ENCODE data around the gene ANKMY1. TPM values are rescaled to one million over a fixed set of nuclear protein-coding genes. Genes with fewer than 3 reads are reported as not detected.

The ANKMY1 gene
- total RNA-seq, 1 donor from 2014 or later = 16.8 TPM

DNA sequence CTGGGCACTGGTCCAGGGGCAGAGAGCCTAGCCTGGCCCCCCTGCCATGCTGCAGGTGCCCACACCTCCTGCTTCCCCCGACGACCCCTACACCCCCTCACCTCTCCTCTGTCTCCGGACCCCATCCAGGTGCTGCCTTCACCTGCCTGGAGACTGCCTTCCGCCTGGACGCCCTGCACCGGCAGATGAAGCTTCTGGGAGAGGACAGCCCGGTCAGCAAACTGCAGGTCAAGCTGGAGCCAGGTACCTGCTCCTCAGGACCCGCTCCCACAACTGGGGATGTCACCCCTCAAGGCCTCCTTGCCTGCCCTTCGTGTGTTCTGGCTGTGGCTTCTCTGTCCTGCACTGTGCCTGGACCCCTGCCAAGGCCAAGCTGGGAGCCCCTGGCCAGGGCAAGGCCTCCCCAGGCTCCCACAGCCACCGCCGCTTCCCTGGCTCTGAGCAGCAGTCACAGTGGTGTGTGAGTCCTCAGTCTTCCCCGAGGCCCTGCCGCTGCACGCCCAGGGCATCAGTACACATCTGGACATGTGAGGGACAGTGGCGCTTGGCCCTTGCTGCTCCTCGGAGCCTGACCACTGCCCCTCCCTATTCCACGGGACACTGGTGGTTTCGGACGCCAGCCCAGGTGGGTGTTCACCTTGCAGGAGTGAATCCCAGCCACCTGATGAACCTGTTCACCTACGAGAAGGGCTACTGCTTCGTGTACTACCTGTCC, 16.8 kb upstream of the ANKMY1 start:
- TF ChIP-seq, protein P1, sequence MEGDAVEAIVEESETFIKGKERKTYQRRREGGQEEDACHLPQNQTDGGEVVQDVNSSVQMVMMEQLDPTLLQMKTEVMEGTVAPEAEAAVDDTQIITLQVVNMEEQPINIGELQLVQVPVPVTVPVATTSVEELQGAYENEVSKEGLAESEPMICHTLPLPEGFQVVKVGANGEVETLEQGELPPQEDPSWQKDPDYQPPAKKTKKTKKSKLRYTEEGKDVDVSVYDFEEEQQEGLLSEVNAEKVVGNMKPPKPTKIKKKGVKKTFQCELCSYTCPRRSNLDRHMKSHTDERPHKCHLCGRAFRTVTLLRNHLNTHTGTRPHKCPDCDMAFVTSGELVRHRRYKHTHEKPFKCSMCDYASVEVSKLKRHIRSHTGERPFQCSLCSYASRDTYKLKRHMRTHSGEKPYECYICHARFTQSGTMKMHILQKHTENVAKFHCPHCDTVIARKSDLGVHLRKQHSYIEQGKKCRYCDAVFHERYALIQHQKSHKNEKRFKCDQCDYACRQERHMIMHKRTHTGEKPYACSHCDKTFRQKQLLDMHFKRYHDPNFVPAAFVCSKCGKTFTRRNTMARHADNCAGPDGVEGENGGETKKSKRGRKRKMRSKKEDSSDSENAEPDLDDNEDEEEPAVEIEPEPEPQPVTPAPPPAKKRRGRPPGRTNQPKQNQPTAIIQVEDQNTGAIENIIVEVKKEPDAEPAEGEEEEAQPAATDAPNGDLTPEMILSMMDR (conservative IDR thresholded peaks at IDR 0.05) = no peak
- H3K27ac Mint-ChIP-seq = no peak overlapping the region
- no peak overlapping the region for H3K4me3 Mint-ChIP-seq
- no peak for DNase-seq (ENCODE audit: extremely low spot score, unreplicated experiment)
- no peaks in the 10 kb centered on the region for H3K36me3 Mint-ChIP-seq
- H3K4me1 Mint-ChIP-seq (ENCODE audit: unreplicated experiment) = peaks cover 3% of the 10 kb centered on the region
- no peaks in the 10 kb centered on the region for H3K27me3 Mint-ChIP-seq
- no peaks in the 10 kb centered on the region for H3K9me3 Mint-ChIP-seq

DNA sequence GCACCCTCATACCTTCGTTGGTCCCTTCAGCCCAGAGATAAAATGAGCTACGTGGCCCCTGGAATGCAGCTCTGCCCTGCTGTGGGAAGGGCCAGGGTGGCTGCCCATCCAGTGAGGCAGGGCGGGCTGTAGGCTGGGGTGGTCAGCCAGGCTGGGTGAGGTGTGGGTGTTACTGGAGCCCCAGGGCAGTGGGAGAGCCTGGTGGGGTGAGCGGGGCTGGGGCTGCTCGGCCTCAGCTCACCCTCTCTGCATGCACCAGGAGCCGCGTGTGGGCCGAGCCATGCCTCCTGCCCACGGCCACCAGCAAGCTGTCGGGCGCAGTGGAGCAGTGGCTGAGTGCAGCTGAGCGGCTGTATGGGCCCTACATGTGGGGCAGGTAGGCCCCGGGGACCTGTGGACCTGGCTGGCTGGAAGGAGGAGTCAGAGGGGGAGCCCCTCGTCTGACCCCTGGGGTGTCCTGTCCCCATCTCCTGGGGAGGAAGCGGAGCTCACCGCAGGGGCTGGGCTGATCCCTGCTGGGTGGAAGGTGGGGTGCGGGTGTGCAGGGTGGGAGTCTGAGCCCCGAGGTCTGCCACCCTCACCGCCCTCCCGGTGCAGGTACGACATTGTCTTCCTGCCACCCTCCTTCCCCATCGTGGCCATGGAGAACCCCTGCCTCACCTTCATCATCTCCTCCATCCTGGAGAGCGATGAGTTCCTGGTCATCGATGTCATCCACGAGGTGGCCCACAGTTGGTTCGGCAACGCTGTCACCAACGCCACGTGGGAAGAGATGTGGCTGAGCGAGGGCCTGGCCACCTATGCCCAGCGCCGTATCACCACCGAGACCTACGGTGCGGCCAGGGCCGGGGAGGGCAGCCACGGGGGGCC, 16.0 kb upstream of the ANKMY1 start:
- no peak for DNase-seq (ENCODE audit: extremely low spot score, unreplicated experiment)
- Mint-ChIP-seq H3K27me3 (no peaks in the 10 kb centered on the region), H3K4me1 (ENCODE audit: unreplicated experiment) (peaks cover 3% of the 10 kb centered on the region), H3K36me3 (no peaks in the 10 kb centered on the region), H3K9me3 (no peaks in the 10 kb centered on the region), H3K27ac (no peak overlapping the region), H3K4me3 (no peak overlapping the region)
- TF ChIP-seq, protein P1 (conservative IDR thresholded peaks at IDR 0.05) = no peak

DNA sequence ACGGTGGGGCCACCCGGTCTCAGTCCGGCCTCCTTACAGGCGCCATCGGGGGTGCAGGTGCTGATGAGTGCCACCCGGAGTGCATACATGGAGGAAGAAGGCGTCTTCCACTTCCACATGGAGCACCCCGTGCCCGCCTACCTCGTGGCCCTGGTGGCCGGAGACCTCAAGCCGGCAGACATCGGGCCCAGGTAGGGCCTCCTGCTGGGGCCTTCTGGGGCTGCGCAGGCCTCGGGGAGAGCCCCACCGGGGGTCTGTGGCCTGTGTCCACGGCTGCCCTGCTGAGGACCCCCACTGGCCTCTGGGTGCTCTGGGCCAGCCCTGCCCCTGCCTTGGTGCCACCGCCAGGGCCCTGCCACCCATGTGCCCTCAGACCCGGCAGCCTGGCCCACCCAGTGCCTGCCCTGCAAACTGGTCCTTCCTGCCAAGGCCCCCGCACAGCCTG, 15.3 kb upstream of the ANKMY1 start:
- H3K27me3 Mint-ChIP-seq = no peaks in the 10 kb centered on the region
- H3K4me1 Mint-ChIP-seq (ENCODE audit: unreplicated experiment) = peaks cover 3% of the 10 kb centered on the region
- H3K4me3 Mint-ChIP-seq = no peak overlapping the region
- no peak overlapping the region for H3K27ac Mint-ChIP-seq
- no peaks in the 10 kb centered on the region for H3K9me3 Mint-ChIP-seq
- DNase-seq (ENCODE audit: extremely low spot score, unreplicated experiment) = no peak
- H3K36me3 Mint-ChIP-seq = no peaks in the 10 kb centered on the region
- TF ChIP-seq, protein P1 (conservative IDR thresholded peaks at IDR 0.05) = no peak

DNA sequence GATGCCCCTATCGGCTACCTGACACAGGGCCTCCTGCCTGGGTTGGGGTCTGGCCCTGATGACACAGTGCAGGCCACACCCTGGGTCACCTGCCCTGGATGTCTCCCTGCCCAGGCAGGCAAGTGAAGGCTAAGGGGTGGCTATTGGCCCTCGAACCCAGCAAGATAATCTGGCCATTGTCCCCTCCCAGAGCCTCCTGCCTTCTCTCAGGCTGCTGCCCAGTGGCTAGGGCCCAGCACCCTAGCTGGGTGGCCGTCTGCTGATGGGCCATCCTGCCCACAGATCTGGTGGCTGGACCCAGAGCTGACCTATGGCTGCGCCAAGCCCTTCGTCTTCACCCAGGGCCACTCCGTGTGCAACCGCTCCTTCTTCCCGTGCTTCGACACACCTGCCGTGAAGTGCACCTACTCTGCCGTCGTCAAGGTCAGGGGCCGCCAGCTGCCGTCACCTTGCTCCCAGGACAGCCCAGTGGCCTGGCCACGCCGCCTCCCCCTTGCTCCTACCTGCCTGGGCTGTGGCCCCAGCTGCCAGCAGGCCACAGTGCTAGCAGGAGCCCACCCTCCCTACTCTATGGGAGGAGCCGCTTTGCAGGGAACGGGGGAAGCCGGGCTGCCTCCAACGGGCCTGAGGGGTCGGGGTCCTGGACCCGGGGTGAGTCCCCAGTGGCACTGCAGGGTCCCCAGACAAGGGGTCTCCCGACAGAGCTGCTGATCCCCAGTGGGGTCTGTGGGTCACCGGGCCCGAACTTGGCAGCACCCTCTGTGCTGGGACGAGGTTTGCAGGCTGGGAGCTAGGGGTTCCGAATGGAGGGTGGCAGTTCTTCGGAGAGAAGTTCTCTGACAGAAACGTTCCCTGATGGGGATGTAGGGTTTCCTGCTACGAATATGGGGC, 14.6 kb upstream of the ANKMY1 start:
- DNase-seq (ENCODE audit: extremely low spot score, unreplicated experiment) = no peak
- no peaks in the 10 kb centered on the region for H3K36me3 Mint-ChIP-seq
- no peak overlapping the region for H3K27ac Mint-ChIP-seq
- peaks cover 7% of the 10 kb centered on the region for H3K4me1 Mint-ChIP-seq (ENCODE audit: unreplicated experiment)
- no peaks in the 10 kb centered on the region for H3K9me3 Mint-ChIP-seq
- no peak overlapping the region for H3K4me3 Mint-ChIP-seq
- peaks cover 3% of the 10 kb centered on the region for H3K27me3 Mint-ChIP-seq
- TF ChIP-seq, protein P1 (conservative IDR thresholded peaks at IDR 0.05) = no peak

DNA sequence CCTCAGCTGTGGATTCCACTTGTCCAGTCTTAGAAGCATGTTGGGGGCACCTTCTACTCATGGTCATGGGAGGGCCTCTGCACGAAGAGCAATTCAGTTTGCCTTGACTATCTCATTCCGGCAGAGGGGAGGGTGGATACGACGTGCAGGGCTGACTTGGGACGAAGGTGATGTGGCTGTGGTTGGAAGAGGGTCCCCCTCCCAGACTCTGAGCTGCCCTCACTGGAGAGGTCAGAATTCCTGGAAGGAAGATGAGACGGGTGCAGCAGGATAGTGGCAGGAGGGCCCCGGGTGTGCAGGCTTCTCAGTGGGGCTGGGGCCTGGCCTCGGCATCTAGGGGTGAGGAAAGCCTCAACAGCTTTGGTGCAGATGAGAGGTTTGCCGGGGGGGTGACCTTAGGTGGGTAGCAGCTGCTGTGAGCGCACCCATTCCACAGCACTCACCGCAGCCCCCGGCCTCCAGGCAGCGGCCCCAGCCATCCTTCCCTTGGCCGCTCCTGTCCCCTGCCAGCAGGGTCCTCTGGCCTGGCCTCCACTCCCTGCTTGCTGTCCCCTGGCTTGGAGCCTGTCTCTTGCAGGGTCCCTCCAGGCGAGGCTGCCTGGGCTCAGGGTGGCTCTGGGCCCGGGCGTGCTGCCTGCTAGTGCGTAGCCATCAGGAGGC, 13.7 kb upstream of the ANKMY1 start:
- Mint-ChIP-seq H3K27ac (no peak overlapping the region), H3K4me1 (ENCODE audit: unreplicated experiment) (peaks cover 7% of the 10 kb centered on the region), H3K36me3 (no peaks in the 10 kb centered on the region), H3K27me3 (peaks cover 7% of the 10 kb centered on the region), H3K9me3 (no peaks in the 10 kb centered on the region), H3K4me3 (no peak overlapping the region)
- no peak for DNase-seq (ENCODE audit: extremely low spot score, unreplicated experiment)
- TF ChIP-seq, protein P1 (conservative IDR thresholded peaks at IDR 0.05) = no peak
